Frontal cortex (tissue), 1 donor: ENCODE results near the gene SNCA. TPM values are rescaled to one million over a fixed set of nuclear protein-coding genes. Genes with fewer than 3 reads are reported as not detected.

ENCODE experiments used
- total RNA-seq: library from RNA; depleted of rRNA; stranded (reverse); fragments of >200 nt; gene quantifications from one replicate; pipeline ENCODE4 v1.2.3, GENCODE V29; 2014

The SNCA gene
- total RNA-seq, 1 donor from 2014 or later: 98.6 TPM

Other genes starting within 250 kb of the SNCA start
- gene MMRN1, start 57.7 kb upstream of the SNCA start, total RNA-seq: 2.4 TPM